ENCODE measurements around the gene PPP2R5E.

- TF ChIP-seq EZH2phosphoT487 (IDR thresholded peaks at IDR 0.05; ENCODE audit: insufficient read depth, low read depth) = no peak
- TF ChIP-seq EZH2 (IDR thresholded peaks at IDR 0.05; ENCODE audit: insufficient read depth, poor library complexity, severe bottlenecking) = no peak
Observed at GRCh38 chr14:63401646-63402045, 141.5 kb downstream of the PPP2R5E start.

All from GM23248 (cell line).